GM23248 (cell line): ENCODE results near the gene AOPEP.

Experiments
- EZH2 ChIP-seq: fragments of 200-600 bp; sonication (generic); IDR thresholded peaks from 2 replicates; pipeline ENCODE4 v1.6.1; 2018; ENCODE audit warnings: antibody characterized with exemption, mild to moderate bottlenecking; ENCODE audit not compliant: insufficient read depth, poor library complexity, severe bottlenecking
- EZH2phosphoT487 ChIP-seq: fragments of 200-600 bp; sonication (generic); IDR thresholded peaks from 2 replicates; pipeline ENCODE4 v1.6.1; 2018; ENCODE audit warnings: antibody characterized with exemption, moderate library complexity, mild to moderate bottlenecking, low read depth; ENCODE audit not compliant: insufficient read depth

DNA sequence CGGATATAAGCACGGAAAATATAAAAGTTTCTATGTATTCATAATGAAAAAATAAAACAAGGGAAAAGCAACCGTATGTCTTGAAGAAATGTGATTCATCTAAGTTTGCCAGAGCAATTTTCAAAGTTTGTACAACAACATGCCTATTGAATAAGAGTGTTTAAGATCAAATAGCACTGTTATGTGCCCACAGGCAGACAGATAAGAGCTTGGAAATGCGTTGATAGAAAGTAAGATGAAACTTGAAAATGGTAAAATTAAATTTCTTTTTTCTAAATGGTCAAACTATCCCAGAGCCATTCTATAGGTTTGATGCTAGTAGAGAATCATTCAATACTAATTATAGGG is 401.7 kb downstream of the AOPEP start:
- no peak for TF ChIP-seq EZH2phosphoT487
- TF ChIP-seq EZH2: no peak
